Neural crest cell (in vitro differentiated cells): ENCODE results near the gene SEMA6D. TPM values are rescaled to one million over a fixed set of nuclear protein-coding genes. Genes with fewer than 3 reads are reported as not detected.

Source experiments
- DNase-seq: peaks from one replicate; pipeline ENCODE4 v3.0.0; 2021; ENCODE audit warnings: low read depth, mixed read lengths, low spot score
- H3K27ac Mint-ChIP-seq: one replicate; pipeline ENCODE4 v1.8.0; 2021; ENCODE audit warnings: mild to moderate bottlenecking, mixed read lengths; ENCODE audit not compliant: unreplicated experiment
- H3K27me3 Mint-ChIP-seq: 2 replicates; pipeline ENCODE4 v1.8.0; 2021; ENCODE audit warnings: low read depth, mild to moderate bottlenecking, mixed read lengths
- H3K36me3 Mint-ChIP-seq: 2 replicates; pipeline ENCODE4 v1.8.0; 2021; ENCODE audit warnings: low read depth, mild to moderate bottlenecking, mixed read lengths
- H3K4me1 Mint-ChIP-seq: 2 replicates; pipeline ENCODE4 v1.8.0; 2021; ENCODE audit warnings: mixed read lengths
- H3K4me3 Mint-ChIP-seq: one replicate; pipeline ENCODE4 v1.8.0; 2021; ENCODE audit warnings: mild to moderate bottlenecking, mixed read lengths
- H3K9me3 Mint-ChIP-seq: 2 replicates; pipeline ENCODE4 v1.8.0; 2021; ENCODE audit warnings: mixed read lengths
- total RNA-seq: library from RNA; stranded (reverse); gene quantifications from 2 replicates; pipeline ENCODE4 v1.2.1, GENCODE V29; 2021
- TF ChIP-seq, protein P1 (sequence below): fragments of 200-600 bp; sonication (generic); conservative IDR thresholded peaks from 2 replicates; pipeline ENCODE4 v1.5.0; 2021; ENCODE audit warnings: antibody characterized with exemption, mild to moderate bottlenecking

SEMA6D gene
- total RNA-seq, 1 donor from 2014 or later = 11.1 TPM

DNA sequence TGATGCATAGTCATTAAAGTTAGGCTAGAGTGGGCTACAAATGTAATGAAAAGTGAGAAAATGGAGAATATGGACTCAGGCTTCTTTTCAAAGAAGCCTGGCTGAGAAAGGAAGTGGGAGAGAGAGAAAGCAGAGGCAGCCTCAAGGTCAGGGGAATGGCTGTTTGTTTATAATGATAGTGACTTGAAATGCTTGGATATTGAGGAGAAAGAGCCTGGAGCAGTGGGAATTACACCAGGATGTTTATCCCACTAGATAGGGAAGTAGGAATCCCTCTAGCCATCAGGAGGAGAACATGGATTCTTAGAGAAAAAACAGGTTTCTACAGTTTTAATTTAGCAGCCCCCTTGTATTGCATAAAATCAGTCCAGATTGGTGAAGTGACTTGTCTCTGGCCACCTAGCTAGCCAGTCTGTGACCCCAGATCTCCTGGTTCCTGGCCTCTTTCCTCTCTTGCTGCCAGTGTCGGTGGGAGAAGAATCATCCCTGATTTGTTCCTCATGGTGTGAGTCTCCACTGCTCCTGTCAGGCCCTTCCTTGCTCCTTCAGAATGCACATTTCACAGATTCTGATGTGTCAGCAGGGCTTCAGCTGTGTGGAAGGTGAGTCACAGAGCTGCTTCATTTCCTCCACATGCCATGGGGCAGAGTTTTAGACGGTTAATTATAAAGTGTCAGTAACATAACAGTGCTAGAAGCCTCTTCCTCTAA is 32.9 kb downstream of the SEMA6D start:
- TF ChIP-seq, protein P1, sequence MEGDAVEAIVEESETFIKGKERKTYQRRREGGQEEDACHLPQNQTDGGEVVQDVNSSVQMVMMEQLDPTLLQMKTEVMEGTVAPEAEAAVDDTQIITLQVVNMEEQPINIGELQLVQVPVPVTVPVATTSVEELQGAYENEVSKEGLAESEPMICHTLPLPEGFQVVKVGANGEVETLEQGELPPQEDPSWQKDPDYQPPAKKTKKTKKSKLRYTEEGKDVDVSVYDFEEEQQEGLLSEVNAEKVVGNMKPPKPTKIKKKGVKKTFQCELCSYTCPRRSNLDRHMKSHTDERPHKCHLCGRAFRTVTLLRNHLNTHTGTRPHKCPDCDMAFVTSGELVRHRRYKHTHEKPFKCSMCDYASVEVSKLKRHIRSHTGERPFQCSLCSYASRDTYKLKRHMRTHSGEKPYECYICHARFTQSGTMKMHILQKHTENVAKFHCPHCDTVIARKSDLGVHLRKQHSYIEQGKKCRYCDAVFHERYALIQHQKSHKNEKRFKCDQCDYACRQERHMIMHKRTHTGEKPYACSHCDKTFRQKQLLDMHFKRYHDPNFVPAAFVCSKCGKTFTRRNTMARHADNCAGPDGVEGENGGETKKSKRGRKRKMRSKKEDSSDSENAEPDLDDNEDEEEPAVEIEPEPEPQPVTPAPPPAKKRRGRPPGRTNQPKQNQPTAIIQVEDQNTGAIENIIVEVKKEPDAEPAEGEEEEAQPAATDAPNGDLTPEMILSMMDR = no peak
- Mint-ChIP-seq H3K4me1 (no peaks in the 10 kb centered on the region), H3K4me3 (no peak overlapping the region), H3K27ac (no peak overlapping the region), H3K9me3 (peaks cover 14% of the 10 kb centered on the region), H3K27me3 (no peaks in the 10 kb centered on the region), H3K36me3 (peaks cover 23% of the 10 kb centered on the region)
- DNase-seq = no peak

DNA sequence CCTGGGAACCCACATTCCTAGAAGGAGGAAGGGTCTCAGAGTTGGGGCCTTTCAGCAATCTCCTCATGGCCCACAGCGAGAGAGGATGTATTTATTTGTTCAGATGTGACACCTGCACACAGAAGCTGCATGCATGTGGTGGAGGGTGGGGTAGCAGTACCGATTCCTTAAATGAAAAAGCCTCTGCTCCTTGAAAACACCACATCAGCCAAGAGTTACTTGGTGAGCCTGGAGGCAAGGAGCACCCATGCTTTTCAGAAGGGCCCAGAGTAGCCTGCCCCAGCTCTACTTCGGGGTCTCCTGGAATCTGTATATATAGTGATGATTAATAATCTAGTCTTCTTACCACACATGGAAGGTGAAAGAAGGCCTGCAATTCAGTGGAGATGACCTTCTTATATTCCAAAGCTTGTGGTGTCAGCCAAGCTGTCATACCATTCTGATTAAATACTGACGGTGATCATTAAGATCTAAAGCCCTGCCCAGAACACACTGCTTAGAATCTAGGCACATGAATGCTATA is 33.5 kb downstream of the SEMA6D start:
- peaks cover 17% of the 10 kb centered on the region for H3K9me3 Mint-ChIP-seq

DNA sequence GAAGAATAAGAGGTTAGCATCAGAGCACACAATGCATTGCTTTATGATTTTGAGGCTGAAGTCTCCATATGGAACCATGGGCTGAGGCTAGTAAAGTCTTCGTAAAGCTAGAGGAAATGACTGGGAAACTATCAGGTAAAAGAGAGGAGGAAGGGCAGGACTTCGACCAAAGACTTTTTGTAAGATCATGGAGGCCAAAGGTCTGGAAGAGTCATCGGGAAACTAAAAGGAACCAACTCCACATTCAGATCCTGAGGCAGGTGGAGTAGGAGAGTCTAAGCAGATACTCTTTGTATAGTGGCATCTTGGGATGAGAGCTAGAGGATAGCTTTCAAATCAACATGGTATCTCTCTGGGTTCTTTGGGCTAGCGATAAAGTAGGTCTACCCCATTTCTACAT is 36.3 kb downstream of the SEMA6D start:
- TF ChIP-seq, protein P1 = no peak
- H3K4me3 Mint-ChIP-seq = no peak overlapping the region

More for the DNA sequence above, 33.5 kb downstream of the SEMA6D start:
- H3K27me3 Mint-ChIP-seq = no peaks in the 10 kb centered on the region
- DNase-seq = no peak
- H3K36me3 Mint-ChIP-seq = peaks cover 26% of the 10 kb centered on the region
- no peak overlapping the region for H3K27ac Mint-ChIP-seq
- H3K4me1 Mint-ChIP-seq = no peaks in the 10 kb centered on the region
- TF ChIP-seq, protein P1 = no peak
- H3K4me3 Mint-ChIP-seq = no peak overlapping the region

DNA sequence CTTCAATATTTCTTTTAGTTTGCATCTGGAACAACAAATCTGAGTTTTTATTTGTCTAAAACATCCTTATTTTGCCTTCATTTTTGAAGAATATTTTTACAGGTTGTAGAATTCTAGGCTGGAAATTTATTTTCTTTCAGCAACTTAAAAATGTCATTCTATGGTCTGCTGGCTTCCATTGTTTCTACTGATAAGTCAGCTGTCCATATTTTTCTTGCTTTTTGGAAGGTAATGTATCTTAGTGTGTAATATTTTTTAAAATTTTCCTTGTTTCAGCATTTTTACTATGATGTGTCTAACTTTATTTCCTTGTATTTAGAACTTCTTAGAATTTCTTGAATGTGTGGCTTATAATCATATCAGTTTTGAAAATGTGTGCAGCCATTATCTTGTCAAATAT is 37.0 kb downstream of the SEMA6D start:
- Mint-ChIP-seq H3K36me3 (peaks cover 30% of the 10 kb centered on the region), H3K4me1 (no peaks in the 10 kb centered on the region), H3K4me3 (no peak overlapping the region), H3K27ac (no peak overlapping the region), H3K9me3 (peaks cover 21% of the 10 kb centered on the region), H3K27me3 (no peaks in the 10 kb centered on the region)
- TF ChIP-seq, protein P1 = no peak
- no peak for DNase-seq

More for the DNA sequence above, 36.3 kb downstream of the SEMA6D start:
- no peaks in the 10 kb centered on the region for H3K4me1 Mint-ChIP-seq
- no peak for DNase-seq
- peaks cover 21% of the 10 kb centered on the region for H3K9me3 Mint-ChIP-seq
- no peaks in the 10 kb centered on the region for H3K27me3 Mint-ChIP-seq
- H3K36me3 Mint-ChIP-seq = peaks cover 30% of the 10 kb centered on the region
- no peak overlapping the region for H3K27ac Mint-ChIP-seq

- Mint-ChIP-seq H3K4me1 (no peaks in the 10 kb centered on the region), H3K4me3 (no peak overlapping the region), H3K27me3 (no peaks in the 10 kb centered on the region), H3K27ac (no peak overlapping the region), H3K9me3 (peaks cover 21% of the 10 kb centered on the region), H3K36me3 (peaks cover 32% of the 10 kb centered on the region)
- no peak for DNase-seq
- TF ChIP-seq, protein P1 = no peak
Measured at GRCh38 chr15:47755941-47756340, 38.6 kb downstream of the SEMA6D start.
